ENCODE results near the gene MROH8. TPM values are rescaled to one million over a fixed set of nuclear protein-coding genes. Genes with fewer than 3 reads are reported as not detected.

Gene MROH8
- total RNA-seq, 3 donors from 2014 or later (not counting 1 experiment from before 2014, with no cell fraction given): 1.7 to 3.2 (median 2.3) TPM

DNA sequence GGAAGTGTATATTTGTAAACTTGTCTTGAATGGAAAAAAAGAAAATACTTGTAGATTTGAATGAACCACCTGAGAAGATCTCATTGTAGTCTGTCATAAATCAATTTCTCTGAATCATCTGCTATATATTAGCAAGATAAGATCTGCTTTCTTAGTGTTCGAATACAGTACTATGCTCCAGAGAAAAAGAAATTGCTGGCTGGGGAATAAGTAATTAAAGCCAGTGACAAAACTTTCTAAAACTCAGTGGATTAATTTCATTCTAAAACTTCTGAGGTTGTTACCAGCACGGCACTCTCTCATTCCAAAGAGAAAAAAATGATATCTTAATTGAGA is 22.4 kb upstream of the MROH8 start:
- H3K27ac ChIP-seq (ENCODE audit: low read length): no peak overlapping the region
- intact Hi-C loops (cut with micrococcal nuclease): loop anchor here (1.0 kb wide), 1 partner anchor 333 kb away; no protein-coding TSS in a partner anchor
- H3K36me3 ChIP-seq (ENCODE audit: control insufficient read depth, insufficient read depth, low read length): peaks cover 77% of the 10 kb centered on the region
- Mint-ChIP-seq H3K9me3 (no peaks in the 10 kb centered on the region), H3K4me1 (peaks cover 6% of the 10 kb centered on the region in 2 donors), H3K36me3 (peaks cover 19% of the 10 kb centered on the region), H3K27ac (no peak overlapping the region), H3K27me3 (ENCODE audit: low read depth in 2 of 2) (no peaks in the 10 kb centered on the region), H3K4me3 (no peak overlapping the region)
- no peak for ATAC-seq
- no peak for TF ChIP-seq CTCF (IDR thresholded peaks at IDR 0.05)
- WGBS (ENCODE audit: insufficient coverage): 100% methylated on average over 1 of the region's 2 CpGs
- no peaks in the 10 kb centered on the region for H3K9me3 ChIP-seq (ENCODE audit: control insufficient read depth, insufficient read depth, low read length)
- no peaks in the 10 kb centered on the region for H3K27me3 ChIP-seq (ENCODE audit: control insufficient read depth, insufficient read depth, low read length)
- no peak overlapping the region for H3K4me3 ChIP-seq (ENCODE audit: low read length)
- DNase-seq: no peak
- H3K4me1 ChIP-seq (ENCODE audit: control insufficient read depth, insufficient read depth, low read length): peaks cover under 1% of the 10 kb centered on the region

DNA sequence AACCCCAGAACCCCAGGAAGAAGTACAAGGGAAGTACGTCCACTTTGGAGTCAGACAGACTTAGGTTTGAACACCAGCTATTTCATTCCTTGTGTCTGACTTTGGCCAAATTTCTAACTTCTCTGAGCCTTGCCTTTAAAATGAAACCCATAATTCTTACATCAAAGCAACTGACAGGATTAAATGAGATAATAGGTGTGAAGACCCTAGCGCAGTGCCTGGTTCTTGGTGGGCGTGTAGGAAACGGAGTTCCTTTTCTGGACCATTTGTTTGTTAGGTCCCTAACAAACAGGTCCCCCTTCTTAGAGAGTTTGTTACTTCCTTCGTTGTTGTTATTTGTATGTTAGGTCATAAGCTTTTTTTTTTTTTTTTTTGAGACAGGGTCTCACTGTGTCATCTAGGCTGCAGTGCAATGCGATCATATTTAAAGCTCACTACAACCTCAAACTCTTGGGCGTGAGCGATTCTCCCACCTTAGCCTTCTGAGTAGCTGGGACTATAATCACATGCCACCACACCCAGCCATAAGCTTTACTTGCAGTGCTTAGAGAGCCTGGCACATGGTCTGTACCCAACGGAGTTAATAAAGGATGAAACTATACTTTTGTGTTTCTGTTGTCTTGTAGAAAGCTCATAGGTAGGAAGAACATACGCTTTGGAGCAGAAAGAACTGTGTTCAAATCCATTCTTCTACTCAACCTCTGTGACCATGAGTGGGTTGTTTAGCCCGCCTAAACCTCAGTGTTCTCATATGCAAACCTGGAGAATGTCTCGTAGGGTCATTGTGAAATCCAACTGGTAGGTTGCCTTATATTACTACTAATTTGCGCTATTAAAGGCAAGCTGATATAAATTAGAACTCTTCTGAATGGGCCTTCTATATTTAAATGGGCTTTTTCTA is 21.8 kb upstream of the MROH8 start:
- intact Hi-C loops (cut with micrococcal nuclease): no loop called here
- peaks cover 12% of the 10 kb centered on the region in 2 donors for H3K4me1 Mint-ChIP-seq
- TF ChIP-seq CTCF (IDR thresholded peaks at IDR 0.05): no peak
- H3K4me3 Mint-ChIP-seq: no peak overlapping the region
- peaks cover 6% of the 10 kb centered on the region for H3K4me1 ChIP-seq (ENCODE audit: control insufficient read depth, insufficient read depth, low read length)
- no peaks in the 10 kb centered on the region for H3K27me3 Mint-ChIP-seq (ENCODE audit: low read depth in 2 of 2)
- no peak overlapping the region for H3K4me3 ChIP-seq (ENCODE audit: low read length)
- peaks cover 19% of the 10 kb centered on the region for H3K36me3 Mint-ChIP-seq
- no peaks in the 10 kb centered on the region for H3K27me3 ChIP-seq (ENCODE audit: control insufficient read depth, insufficient read depth, low read length)
- no peaks in the 10 kb centered on the region for H3K9me3 Mint-ChIP-seq
- no peak overlapping the region for H3K27ac ChIP-seq (ENCODE audit: low read length)
- DNase-seq (no peak), ATAC-seq (no peak)
- H3K36me3 ChIP-seq (ENCODE audit: control insufficient read depth, insufficient read depth, low read length): peaks cover 77% of the 10 kb centered on the region
- H3K9me3 ChIP-seq (ENCODE audit: control insufficient read depth, insufficient read depth, low read length): no peaks in the 10 kb centered on the region
- no peak overlapping the region for H3K27ac Mint-ChIP-seq
- WGBS (ENCODE audit: insufficient coverage): 96% methylated on average over 12 of the region's 13 CpGs

GRCh38 chr20:37200376-37200775 is 21.0 kb upstream of the MROH8 start:
- Mint-ChIP-seq H3K27ac (no peak overlapping the region), H3K4me1 (peaks cover 16% of the 10 kb centered on the region in 2 donors)
- H3K36me3 ChIP-seq (ENCODE audit: control insufficient read depth, insufficient read depth, low read length): peaks cover 69% of the 10 kb centered on the region

More at GRCh38 chr20:37200376-37200775, 21.0 kb upstream of the MROH8 start:
- ATAC-seq (no peak), DNase-seq (no peak)
- 95% methylated on average over 3 of the region's 4 CpGs for WGBS (ENCODE audit: insufficient coverage)
- Histone ChIP-seq H3K4me1 (ENCODE audit: control insufficient read depth, insufficient read depth, low read length) (peaks cover 12% of the 10 kb centered on the region), H3K9me3 (ENCODE audit: control insufficient read depth, insufficient read depth, low read length) (no peaks in the 10 kb centered on the region), H3K4me3 (ENCODE audit: low read length) (no peak overlapping the region), H3K27me3 (ENCODE audit: control insufficient read depth, insufficient read depth, low read length) (no peaks in the 10 kb centered on the region), H3K27ac (ENCODE audit: low read length) (no peak overlapping the region)
- Mint-ChIP-seq H3K4me3 (no peak overlapping the region), H3K9me3 (no peaks in the 10 kb centered on the region), H3K36me3 (peaks cover 17% of the 10 kb centered on the region), H3K27me3 (ENCODE audit: low read depth in 2 of 2) (no peaks in the 10 kb centered on the region)
- intact Hi-C loops (cut with micrococcal nuclease): no loop called here
- no peak for TF ChIP-seq CTCF (IDR thresholded peaks at IDR 0.05)

Measured in natural killer cell (primary cell).